ENCODE measurements around the gene TSPAN16.

DNA sequence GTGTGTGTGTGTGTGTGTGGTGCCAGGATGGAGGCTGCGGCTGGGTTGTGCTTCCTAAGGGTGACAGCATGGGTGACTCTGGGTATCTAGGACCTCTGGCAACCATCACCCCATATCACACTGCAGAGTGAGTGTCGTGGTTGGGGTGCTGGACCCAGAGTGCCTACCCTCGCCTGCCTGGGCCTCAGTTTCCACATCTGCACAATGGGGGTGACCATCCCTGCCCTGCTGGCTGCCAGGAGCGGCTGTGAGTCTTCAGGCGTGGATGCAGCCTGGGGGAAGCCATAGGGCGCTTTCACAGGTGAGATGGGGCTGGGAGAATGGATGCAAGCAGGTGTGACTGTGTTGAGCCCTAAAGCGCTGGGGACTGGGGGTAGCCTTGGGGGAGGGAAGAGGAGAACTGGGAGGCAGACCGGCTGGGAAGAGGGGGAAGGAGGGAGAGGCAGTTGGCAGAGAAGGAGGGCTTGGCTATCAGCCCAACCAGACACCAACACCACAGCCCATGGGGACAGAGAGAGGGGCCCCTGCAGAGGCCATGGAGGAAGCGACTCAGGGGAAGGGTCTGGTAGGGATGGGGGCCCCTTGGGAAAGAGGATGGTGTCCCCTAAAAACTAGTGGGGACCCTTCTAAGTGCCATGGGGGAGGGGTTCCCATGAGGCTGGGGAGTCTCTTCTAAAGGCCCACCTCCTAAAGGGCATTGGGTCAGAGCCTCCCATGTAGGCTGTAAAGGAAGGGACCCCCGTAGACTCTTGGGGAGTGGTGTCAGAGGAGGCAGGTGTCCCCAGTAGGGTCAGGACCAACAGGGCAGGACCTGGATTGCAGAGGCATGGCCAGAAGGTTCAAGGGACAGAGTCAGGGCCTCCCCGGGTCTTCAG is 61.0 kb downstream of the TSPAN16 start:
- TF ChIP-seq POLR2A (IDR thresholded peaks at IDR 0.05) (no peak), CTCF (IDR thresholded peaks at IDR 0.05) (no peak)

All from testis (tissue), 2 donors.